HCT116 (cell line): ENCODE measurements around the gene SMPX.

ENCODE experiments used
- CTCF ChIP-seq, 3 experiments: fragments of 200-600 bp in 1 of 3; sonication (generic) in 1 of 3; IDR thresholded peaks in 2 of 3; conservative IDR thresholded peaks in 1 of 3; 2 replicates each; pipeline ENCODE4 v1.5.1; 2012 to 2017; ENCODE audit warnings: low read depth in 2 of 3, low read length in 2 of 3, antibody characterized with exemption in 1 of 3, borderline replicate concordance in 1 of 3, control low read depth in 1 of 3, mild to moderate bottlenecking in 1 of 3, mixed read lengths in 1 of 3, mixed run types in 1 of 3, moderate library complexity in 1 of 3; ENCODE audit not compliant: insufficient read depth in 1 of 3
- MAX ChIP-seq: IDR thresholded peaks from 2 replicates; pipeline ENCODE4 v1.6.1; 2012
- POLR2A ChIP-seq: IDR thresholded peaks from 2 replicates; pipeline ENCODE4 v1.7.0; 2011; ENCODE audit warnings: borderline replicate concordance; ENCODE audit not compliant: insufficient read depth, insufficient read length; ENCODE audit errors: extremely low read depth
- ZFX ChIP-seq: fragments of 450-650 bp; IDR thresholded peaks from 2 replicates; pipeline ENCODE4 v1.6.1; 2017

GRCh38 chrX:21728276-21728968, 29.5 kb downstream of the SMPX start:
- TF ChIP-seq POLR2A (no peak), CTCF (IDR thresholded peaks at IDR 0.05 in 2 of 3, conservative IDR thresholded peaks at IDR 0.05 in 1 of 3; ENCODE audit: borderline replicate concordance in 1 of 3, insufficient read depth in 1 of 3, low read depth in 2 of 3, low read length in 2 of 3) (no peak), MAX (no peak), ZFX (no peak)
